H54 (cell line): ENCODE results near the gene CSTF3.
"Not testable (repeated sequence)": the region's sequence is repeated elsewhere in the genome, so short reads cannot be mapped to it uniquely, and the experiment has no call there.

Source experiments
- DNase-seq: peaks from one replicate; pipeline ENCODE4 v3.0.0; 2011; ENCODE audit warnings: low spot score, mixed read lengths; ENCODE audit not compliant: insufficient read length
- FAIRE-seq: peaks from 3 replicates; lab custom pipeline; 2011; peaks lifted over from hg19 to GRCh38; lab: Jason Lieb, UNC
- POLR2A ChIP-seq: IDR thresholded peaks from 2 replicates; pipeline ENCODE4 v1.6.1; 2011; ENCODE audit warnings: low read depth, mild to moderate bottlenecking, low read length

CSTF3 gene

DNA sequence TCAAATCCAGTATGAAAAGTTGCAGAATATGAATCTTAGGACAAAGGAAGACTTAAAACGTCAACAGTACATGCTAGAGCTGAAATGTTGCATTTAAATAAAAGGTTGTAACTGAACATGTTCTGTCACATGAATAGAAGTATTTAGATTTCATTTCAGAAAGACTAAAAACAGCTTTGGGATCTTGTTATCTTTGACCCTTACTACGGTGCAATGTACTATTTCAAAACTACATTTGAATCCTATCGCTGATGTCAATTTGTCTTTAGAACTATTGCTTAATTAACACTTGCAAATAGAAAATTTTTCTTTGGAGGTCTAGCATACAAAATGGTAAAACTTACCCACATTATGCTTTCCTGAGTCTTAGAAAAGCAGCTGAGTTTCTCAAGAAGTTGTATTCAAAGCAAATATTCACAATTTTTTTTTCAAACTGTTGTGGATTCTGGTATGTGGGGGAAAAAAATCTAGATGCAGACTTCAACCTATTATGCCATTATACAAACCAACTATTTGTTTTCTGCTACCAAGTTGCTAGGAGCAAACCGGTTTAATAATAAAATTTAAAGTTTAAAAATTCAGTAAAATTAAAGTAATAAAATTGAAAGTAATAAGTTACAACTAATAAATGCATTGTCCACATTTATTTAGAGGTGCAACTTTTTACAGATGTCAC is 25.4 kb downstream of the CSTF3 start:
- TF ChIP-seq POLR2A, result no peak
- no peak for FAIRE-seq
- DNase-seq, result no peak

DNA sequence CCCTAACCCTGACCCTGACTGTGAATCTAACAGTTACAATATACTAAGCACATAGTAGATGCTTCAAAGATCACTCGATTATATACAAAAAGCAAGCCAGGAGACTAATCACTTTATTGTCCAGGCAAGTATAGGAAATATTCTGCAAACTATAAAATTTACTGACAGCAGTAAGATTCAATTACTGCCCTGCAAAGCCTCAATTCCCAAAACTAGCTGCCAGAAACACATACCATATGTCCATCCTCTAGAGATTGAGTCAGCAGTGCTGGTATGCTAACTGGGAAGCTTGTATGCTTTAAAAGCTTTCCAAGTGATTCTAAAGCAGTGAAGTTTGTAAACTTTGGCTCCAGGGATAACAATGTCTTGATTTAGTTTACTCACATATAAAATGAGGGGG is 26.1 kb downstream of the CSTF3 start:
- DNase-seq (no peak), FAIRE-seq (peak; percentile 78)
- no peak for TF ChIP-seq POLR2A

DNA sequence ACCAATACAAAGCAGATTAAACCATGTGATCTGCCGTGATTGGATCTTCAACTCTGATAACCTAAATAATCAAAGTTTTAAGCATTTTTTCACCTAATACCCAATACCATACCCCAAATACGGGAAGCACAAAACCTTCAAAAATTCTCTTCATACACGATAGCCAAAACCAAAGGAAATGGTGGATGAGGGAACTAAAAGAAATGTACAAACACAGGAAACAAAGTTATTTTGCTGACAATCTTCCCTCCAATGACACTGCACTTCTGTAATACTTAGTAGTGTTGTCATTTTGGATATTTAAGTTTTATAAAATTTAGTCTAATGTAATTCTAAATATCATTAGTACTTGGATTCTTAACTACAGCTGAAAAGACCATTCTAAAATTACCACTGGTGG is 27.0 kb downstream of the CSTF3 start:
- no peak for TF ChIP-seq POLR2A
- FAIRE-seq, result peak; percentile 50

DNA sequence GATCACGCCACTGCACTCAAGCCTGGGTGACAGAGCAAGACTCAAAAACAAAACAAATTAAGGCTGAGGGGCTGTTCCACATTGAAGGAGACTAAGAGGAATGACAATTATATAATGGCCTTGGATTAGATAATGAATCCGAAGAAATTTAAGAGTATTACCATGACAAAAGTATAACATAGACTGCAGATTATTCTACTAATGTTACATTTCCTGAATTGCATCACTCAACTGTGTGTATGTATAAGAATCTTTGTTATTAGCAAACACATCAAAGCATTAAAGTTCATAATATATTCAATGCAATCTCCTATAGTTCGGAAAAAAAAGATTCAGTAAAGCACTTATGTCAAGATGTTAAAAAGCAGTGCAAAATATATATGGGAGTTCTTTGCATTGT is 27.5 kb downstream of the CSTF3 start:
- FAIRE-seq, result no peak
- no peak for DNase-seq
- TF ChIP-seq POLR2A, result no peak

More for the DNA sequence above, 27.0 kb downstream of the CSTF3 start:
- DNase-seq, result no peak

DNA sequence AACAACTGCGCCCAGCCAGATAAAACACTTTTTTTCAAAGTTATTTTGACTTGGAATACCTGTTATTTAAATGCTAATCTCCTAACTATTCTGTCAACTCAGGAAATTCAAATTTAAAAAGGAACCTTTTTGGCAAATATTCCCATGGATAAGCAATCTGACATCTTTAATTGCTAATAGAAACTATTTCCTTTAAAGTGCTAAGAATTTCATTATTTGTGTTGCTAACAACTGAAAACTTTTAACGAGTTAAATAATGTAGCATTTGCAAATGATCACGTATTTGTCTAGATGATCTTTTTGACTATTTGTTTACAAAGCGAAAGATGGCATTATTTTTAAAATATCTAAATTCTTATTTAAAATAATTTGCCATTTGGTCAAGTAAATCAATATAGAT is 28.8 kb downstream of the CSTF3 start:
- FAIRE-seq (no peak), DNase-seq (no peak)
- no peak for TF ChIP-seq POLR2A

DNA sequence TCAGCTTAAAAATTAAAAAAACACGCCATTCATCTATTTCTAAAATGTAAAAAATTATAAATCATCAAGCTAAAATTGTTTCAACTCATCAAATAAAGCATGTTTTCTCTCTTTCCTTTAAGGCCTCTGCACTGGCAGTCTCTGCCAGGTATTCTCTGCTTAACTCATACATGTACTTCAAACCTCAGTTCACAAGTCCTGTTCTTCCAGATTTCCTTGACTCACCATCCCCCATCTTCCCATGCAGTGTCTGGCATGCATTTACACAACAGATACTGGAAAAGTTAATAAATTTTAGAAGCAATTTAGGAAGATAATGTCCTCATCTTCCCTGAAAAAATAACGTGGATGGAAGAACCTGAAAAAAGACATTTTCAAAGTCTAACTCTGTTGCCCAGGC is 32.5 kb downstream of the CSTF3 start:
- DNase-seq (no peak), FAIRE-seq (no peak)
- TF ChIP-seq POLR2A, result no peak

DNA sequence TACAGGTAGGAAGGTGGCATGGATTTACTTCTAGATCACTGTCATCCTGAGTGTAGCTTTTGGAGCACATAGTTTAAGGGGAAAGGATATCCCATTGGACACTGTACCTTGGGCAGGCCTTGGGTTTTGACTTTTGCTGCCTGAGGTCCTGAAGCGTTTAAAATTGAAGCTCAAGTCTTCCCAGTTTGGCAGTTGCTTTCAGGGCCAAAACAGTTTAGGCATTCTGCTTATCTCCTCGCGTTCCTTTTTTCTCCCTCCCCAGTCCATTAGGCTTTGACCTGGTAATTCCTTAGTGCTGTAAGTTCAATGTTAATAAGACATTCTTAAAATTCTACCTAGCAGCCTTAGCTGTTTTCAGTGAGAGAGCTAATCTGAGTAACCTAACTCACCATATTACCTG is 35.7 kb downstream of the CSTF3 start:
- no peak for DNase-seq
- no peak for TF ChIP-seq POLR2A
- no peak for FAIRE-seq

DNA sequence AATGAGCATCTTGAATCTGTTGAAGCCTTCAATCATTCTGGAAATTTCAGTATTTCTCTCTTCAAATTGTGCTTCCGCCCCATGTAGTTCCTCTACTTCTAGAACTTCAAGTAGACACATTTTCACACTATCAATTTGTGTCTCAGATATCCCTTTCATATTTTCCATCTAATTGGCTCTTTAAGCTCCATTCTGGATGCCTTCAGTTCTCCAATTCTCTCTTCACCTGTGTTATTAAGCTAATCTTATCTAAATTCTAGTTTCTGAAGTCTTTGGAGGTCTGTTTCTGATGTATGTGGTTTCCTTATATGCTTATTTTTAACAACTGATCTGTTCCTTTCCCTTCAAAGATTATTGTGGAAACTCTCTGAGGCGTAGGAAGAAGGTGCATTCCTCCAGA is 36.3 kb downstream of the CSTF3 start:
- no peak for TF ChIP-seq POLR2A
- FAIRE-seq (no peak), DNase-seq (no peak)

DNA sequence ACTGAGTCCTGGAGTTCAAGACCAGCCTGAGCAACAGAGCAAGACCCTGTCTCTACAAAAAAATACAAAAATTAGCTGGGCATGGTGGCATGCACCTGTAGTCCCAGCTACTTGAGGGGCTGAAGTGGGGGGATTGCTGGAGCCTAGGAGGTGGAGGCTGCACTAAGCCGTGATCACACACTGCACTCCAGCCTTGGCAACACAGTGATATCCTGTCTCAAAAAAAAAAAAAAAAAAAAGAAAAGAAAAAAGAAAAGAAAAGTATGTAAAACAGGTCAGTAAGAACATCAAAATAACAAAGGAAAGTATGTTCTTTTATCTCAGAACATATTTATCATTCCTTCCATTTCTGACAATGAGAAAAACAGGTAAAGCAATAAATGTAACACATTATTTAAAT is 38.6 kb downstream of the CSTF3 start:
- not testable (repeated sequence) for DNase-seq

DNA sequence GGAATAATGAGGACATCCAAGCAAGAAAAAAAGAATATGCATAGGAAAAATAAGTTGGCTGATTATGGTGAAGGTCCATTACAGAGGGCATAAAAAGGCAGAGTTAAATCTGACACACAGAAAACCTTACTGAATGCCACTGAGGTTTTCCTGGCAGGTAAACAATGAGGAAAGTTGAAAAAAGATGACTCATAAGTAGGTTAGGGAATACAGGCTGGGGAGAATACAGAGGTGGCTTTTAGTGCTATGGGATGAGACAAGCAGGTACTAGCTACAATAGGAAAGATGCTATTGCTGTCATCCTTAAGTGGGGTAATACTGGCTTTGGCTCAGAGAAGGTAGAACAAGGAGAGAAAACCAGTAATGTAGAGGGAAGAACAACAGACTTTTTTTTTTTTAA is 44.7 kb downstream of the CSTF3 start:
- DNase-seq (no peak), FAIRE-seq (peak; percentile 89)
- no peak for TF ChIP-seq POLR2A

More for the DNA sequence above, 38.6 kb downstream of the CSTF3 start:
- FAIRE-seq, result not testable (repeated sequence)

DNA sequence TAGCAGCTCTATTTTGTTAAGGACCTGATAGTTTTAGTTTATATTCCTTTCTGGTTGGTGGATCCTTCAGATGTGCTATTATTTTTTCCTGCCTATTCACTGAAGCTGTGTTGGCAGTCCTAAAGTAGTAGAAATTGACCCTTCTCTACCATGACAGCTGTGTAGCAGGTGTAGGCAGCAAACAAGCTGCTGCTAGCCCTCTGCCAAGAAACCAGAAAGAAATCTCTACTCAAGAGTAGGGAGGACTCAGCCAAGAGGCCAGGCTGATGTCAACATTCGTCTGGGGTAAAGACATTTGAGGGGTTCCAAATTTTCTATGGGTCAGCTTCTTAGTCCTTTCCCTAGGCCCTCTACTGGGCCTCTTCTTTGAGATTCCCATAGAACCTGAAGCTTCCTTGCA is 51.2 kb downstream of the CSTF3 start:
- DNase-seq, result no peak
- TF ChIP-seq POLR2A, result no peak
- FAIRE-seq, result no peak

DNA sequence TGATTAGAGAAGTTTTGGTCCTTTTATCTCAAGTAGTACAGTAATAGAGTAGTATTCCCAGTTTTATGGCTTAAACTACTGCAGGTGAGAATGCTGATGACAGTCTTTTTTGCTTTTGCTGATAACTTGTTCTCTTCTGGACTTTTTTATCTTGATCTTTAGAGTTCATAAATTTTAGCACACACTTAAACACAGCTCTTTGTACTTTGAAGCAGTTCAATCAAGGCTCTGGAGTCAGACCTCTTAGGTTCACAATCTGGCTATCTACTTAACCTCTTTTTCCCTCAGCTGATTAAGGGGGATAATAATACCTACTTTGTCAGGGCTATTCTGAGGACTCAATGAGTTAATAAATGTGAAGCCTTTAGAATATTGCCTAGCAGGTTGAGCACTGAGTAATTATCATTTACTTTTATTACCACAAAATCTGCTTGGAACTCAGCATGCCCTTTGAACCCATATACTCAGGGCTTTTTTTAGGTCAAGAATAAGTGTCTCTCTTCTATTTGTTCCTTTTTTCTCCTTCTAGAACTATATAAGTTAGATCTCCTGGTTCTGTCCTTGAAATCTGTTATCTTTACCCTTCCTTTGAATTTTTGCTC is 51.9 kb downstream of the CSTF3 start:
- no peak for TF ChIP-seq POLR2A
- FAIRE-seq, result no peak
- DNase-seq, result no peak

DNA sequence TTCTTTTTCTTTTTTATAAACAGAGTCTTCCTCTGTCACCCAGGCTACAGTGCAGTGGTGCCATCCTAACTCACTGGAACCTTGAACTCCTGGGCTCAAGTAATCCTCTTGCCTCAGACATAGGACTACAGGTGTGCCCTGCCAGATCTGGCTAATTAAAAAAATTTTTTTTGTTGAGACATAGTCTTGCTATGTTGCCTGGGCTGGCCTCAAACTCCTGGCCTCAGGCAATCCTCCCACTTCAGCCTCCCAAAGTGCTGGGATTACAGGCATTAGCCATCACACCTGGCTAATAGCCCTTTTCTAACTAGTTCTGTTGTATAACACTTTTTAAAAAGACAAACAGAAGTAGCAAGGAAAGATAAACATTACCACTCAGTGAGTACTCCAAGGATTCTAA is 57.4 kb downstream of the CSTF3 start:
- no peak for FAIRE-seq
- DNase-seq, result no peak
- no peak for TF ChIP-seq POLR2A

DNA sequence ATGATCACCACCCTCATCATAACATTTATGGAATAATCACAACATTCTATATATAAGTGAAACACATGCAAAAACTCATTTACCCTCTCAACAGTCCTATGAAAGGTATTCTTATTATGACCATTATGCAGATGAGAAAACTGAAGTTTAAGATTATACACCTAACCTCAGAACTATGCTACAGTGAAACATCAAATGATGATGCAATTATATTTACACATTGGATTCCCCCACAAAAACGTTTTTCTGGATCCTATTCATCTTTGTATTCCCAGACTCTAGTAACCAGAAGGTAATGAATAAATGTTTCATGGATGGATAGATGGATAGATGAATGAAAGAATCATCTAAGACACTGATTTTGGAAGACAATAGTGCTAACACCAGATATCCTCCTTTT is 67.1 kb downstream of the CSTF3 start:
- DNase-seq (no peak), FAIRE-seq (no peak)
- TF ChIP-seq POLR2A, result no peak

DNA sequence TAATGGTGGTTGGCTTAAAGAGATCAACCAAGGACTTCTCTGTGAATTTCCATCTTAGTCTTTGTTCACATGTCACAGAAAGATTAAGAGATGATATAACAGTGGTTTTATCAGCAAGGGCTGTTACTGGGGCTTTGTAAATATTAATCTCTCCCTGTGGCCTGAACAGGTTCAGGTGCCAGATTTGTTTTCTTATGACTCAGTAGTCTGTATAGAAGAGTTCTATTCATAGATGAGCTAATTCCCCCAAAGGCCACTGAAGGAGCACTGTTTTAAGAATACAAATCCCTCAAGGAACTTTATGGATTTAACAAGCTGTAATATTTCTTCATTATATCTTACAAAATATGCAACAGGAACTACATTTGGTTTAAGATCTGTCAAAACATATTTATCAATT is 71.5 kb downstream of the CSTF3 start:
- DNase-seq, result no peak
- no peak for FAIRE-seq
- no peak for TF ChIP-seq POLR2A
